Lower lobe of right lung (tissue), 2 donors: Measurements from ENCODE around the gene NRXN3. TPM values are rescaled to one million over a fixed set of nuclear protein-coding genes. Genes with fewer than 3 reads are reported as not detected.

ENCODE experiments used
- ATAC-seq, 2 donors: fragments of 200-7000 bp; cut with Tn5 transposase; one replicate each; pipeline ENCODE4 v1.9.1; 2020 to 2022; ENCODE audit warnings: mild to moderate bottlenecking in 2 of 2, moderate library complexity in 2 of 2
- DNase-seq: peaks from one replicate; pipeline ENCODE4 v3.0.0-alpha.2; 2020
- H3K27ac ChIP-seq: fragments of 200-600 bp; one replicate; pipeline ENCODE4 v1.8.0; 2022
- H3K27me3 ChIP-seq: fragments of 200-600 bp; one replicate; pipeline ENCODE4 v1.8.0; 2022; ENCODE audit warnings: low read depth
- H3K36me3 ChIP-seq: fragments of 200-600 bp; one replicate; pipeline ENCODE4 v1.8.0; 2022; ENCODE audit warnings: mild to moderate bottlenecking
- H3K4me1 ChIP-seq: fragments of 200-600 bp; one replicate; pipeline ENCODE4 v1.8.0; 2022
- H3K4me3 ChIP-seq: fragments of 200-600 bp; one replicate; pipeline ENCODE4 v1.8.0; 2022; ENCODE audit warnings: mild to moderate bottlenecking
- H3K9me3 ChIP-seq: fragments of 200-600 bp; one replicate; pipeline ENCODE4 v1.8.0; 2022
- CTCF ChIP-seq: fragments of 200-600 bp; IDR thresholded peaks from one replicate; pipeline ENCODE4 v1.8.0; 2022; ENCODE audit warnings: antibody characterized with exemption, mild to moderate bottlenecking
- intact Hi-C: fragments of 100-400 bp; cut with DNase I; formaldehyde crosslinking; loops from one replicate; pipeline ENCODE4 v1.11.0; 2022
- total RNA-seq: library from RNA; stranded (reverse); fragmentation: NEBNext Ultra II Directional; extraction: Animal tissue kit (Norgen Biotek cat#: 25700); gene quantifications from one replicate; pipeline ENCODE4 v1.2.1, GENCODE V29; 2021
- donor health status: DM: no; HTN: yes; CAD: no; lungs with severe emphysema.

Gene NRXN3
- total RNA-seq, 1 donor from 2014 or later = 9.0 TPM

DNA sequence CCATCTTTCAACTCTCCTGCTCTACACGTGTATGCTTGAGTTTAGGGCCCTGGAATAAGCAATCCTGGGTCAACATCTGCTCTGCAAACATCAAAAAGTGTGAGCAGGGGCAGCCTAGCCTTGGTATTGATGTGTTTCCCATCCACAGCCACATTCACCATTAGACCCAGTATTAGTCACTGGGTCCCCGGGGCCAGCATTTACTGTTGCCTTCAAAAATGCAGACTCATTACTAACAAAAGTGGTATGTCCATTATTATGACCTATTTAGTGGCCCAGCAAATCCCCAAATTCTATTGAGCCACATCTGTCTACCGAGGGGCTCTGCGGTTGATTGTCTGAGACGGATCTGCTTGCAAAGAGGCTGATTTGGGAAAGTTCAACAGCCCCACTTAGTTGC is 1379.3 kb downstream of the NRXN3 start:
- Histone ChIP-seq H3K27me3 (no peaks in the 10 kb centered on the region), H3K27ac (no peak overlapping the region), H3K36me3 (no peaks in the 10 kb centered on the region), H3K9me3 (no peaks in the 10 kb centered on the region), H3K4me1 (no peaks in the 10 kb centered on the region), H3K4me3 (no peak overlapping the region)
- intact Hi-C loops = no loop called here
- DNase-seq (no peak), ATAC-seq (no peak)
- no peak for TF ChIP-seq CTCF

GRCh38 chr14:79551523-79551922 is 1381.3 kb downstream of the NRXN3 start:
- Histone ChIP-seq H3K36me3 (no peaks in the 10 kb centered on the region), H3K27me3 (no peaks in the 10 kb centered on the region), H3K9me3 (no peaks in the 10 kb centered on the region), H3K4me1 (no peaks in the 10 kb centered on the region), H3K4me3 (no peak overlapping the region), H3K27ac (no peak overlapping the region)
- ATAC-seq (no peak), DNase-seq (no peak)
- intact Hi-C loops = no loop called here
- TF ChIP-seq CTCF = no peak

GRCh38 chr14:79552778-79553177 is 1382.6 kb downstream of the NRXN3 start:
- DNase-seq = no peak
- Histone ChIP-seq H3K27ac (no peak overlapping the region), H3K9me3 (no peaks in the 10 kb centered on the region), H3K27me3 (no peaks in the 10 kb centered on the region), H3K4me1 (no peaks in the 10 kb centered on the region), H3K4me3 (no peak overlapping the region), H3K36me3 (no peaks in the 10 kb centered on the region)
- intact Hi-C loops = no loop called here
- no peak for TF ChIP-seq CTCF
- ATAC-seq = peak in 1 of 2 donors; percentile 78

DNA sequence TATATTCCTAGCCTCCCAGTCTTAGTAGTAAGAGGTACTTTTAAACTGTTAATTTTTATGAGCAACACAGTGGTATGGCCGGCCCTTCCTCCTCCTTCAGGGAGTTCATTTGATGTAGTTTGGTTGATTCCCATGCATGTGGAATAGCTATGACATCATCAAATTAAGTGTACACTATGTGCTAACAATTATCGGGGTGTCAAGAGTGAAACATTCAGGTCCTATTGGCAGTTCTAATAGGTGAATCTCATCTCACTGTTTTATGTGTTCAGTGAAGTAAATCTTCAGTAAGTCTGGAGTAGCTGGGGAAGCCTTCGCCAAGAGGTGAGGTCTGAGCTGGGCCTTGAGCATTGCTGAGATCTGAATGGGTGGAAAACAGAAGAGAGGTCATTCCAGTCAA is 1384.6 kb downstream of the NRXN3 start:
- intact Hi-C loops = no loop called here
- TF ChIP-seq CTCF = no peak
- Histone ChIP-seq H3K4me3 (no peak overlapping the region), H3K4me1 (no peaks in the 10 kb centered on the region), H3K27ac (no peak overlapping the region), H3K27me3 (no peaks in the 10 kb centered on the region), H3K36me3 (no peaks in the 10 kb centered on the region), H3K9me3 (no peaks in the 10 kb centered on the region)
- ATAC-seq (no peak), DNase-seq (no peak)

DNA sequence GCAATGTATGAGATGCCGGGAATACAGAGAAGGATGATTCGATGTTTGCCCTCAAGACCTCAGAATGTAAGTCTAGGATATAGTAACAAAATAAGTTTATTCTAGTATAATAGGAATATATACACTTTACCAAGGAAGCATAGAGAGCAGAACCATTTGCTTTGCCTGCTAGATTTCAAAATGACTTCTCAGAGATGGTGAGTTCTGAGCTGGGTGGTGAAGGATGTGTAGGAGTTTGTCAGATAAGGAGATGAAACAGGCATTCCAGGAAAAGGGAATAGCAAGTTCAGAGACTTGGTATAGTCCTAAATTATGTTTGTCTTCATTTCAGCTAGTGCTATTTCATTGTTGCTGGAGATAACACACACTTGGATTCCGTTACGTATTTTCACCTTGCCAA is 1385.3 kb downstream of the NRXN3 start:
- intact Hi-C loops = no loop called here
- no peak for DNase-seq
- Histone ChIP-seq H3K9me3 (no peaks in the 10 kb centered on the region), H3K4me1 (no peaks in the 10 kb centered on the region), H3K27me3 (no peaks in the 10 kb centered on the region), H3K4me3 (no peak overlapping the region), H3K36me3 (no peaks in the 10 kb centered on the region), H3K27ac (no peak overlapping the region)
- TF ChIP-seq CTCF = no peak
- ATAC-seq = no peak

- DNase-seq (no peak), ATAC-seq (no peak)
These were observed 1387.1 kb downstream of the NRXN3 start for GRCh38 chr14:79557309-79557708.

More at GRCh38 chr14:79557309-79557708, 1387.1 kb downstream of the NRXN3 start:
- intact Hi-C loops = no loop called here
- H3K4me1 ChIP-seq = no peaks in the 10 kb centered on the region
- TF ChIP-seq CTCF = no peak
- H3K36me3 ChIP-seq = no peaks in the 10 kb centered on the region
- H3K27ac ChIP-seq = no peak overlapping the region
- no peak overlapping the region for H3K4me3 ChIP-seq
- no peaks in the 10 kb centered on the region for H3K9me3 ChIP-seq
- no peaks in the 10 kb centered on the region for H3K27me3 ChIP-seq
